Cardiac ventricle fibroblast (primary cell): ENCODE results near the gene ADH7. TPM values are rescaled to one million over a fixed set of nuclear protein-coding genes. Genes with fewer than 3 reads are reported as not detected.

Experiments
- total RNA-seq: library from RNA; depleted of rRNA; stranded (reverse); fragments of >200 nt; gene quantifications from 2 replicates; pipeline ENCODE4 v1.2.3, GENCODE V29; 2015

The ADH7 gene
- total RNA-seq = not detected in 2 replicates

DNA sequence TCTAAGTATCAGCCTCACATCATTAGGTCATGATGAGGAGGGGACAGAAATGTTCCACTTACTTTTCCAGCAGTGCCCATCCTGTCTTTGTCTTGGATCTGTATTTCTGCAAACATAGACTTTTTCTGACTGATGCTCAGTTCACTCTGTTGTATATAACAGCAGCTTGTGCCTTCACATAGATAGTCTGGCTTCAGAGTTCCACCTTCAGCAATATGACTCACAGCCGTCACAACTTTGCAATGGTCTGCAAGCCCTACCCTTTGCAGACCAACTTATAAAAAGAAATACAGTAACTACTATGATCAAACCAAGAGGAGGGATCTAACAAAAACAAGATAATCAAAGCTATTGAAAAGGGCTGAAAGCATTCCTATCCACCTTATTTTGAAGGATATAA lies at the start of gene ADH7:
ADH7 (minus strand) TSS at position 189 of the 400 bp plus-strand sequence; CDS start at position 80, 109 bp downstream.

Other genes with a start within 250 kb of the ADH7 start
- 0.56 TPM in 1 of 2 replicates, not detected in the other for gene ADH6, start 216.1 kb downstream of the ADH7 start, total RNA-seq
- not detected in 2 replicates for gene ADH1A, start 144.4 kb downstream of the ADH7 start, total RNA-seq
- gene ADH1B, start 113.9 kb downstream of the ADH7 start, total RNA-seq = 632 and 682 TPM in 2 replicates
- gene ADH1C, start 82.6 kb downstream of the ADH7 start, total RNA-seq = 3.7 and 6.1 TPM in 2 replicates
- not detected in 2 replicates for gene C4orf17, start 75.7 kb upstream of the ADH7 start, total RNA-seq
- gene TRMT10A, start 128.7 kb upstream of the ADH7 start, total RNA-seq = 3.8 and 5.8 TPM in 2 replicates
- gene MTTP, start 139.5 kb upstream of the ADH7 start, total RNA-seq = 0.06 TPM in 1 of 2 replicates, not detected in the other
- not detected in 2 replicates for gene C4orf54, start 222.5 kb upstream of the ADH7 start, total RNA-seq